ENCODE measurements around the gene SH3D19. TPM values are rescaled to one million over a fixed set of nuclear protein-coding genes. Genes with fewer than 3 reads are reported as not detected.
"Not testable (repeated sequence)": the region's sequence is repeated elsewhere in the genome, so short reads cannot be mapped to it uniquely, and the experiment has no call there.

SH3D19 gene
- total RNA-seq, 4 donors from 2014 or later, result 159 to 295 (median 224) TPM

- no peaks in the 10 kb centered on the region for H3K4me1 ChIP-seq
- H3K36me3 ChIP-seq, result no peaks in the 10 kb centered on the region
- H3K27me3 ChIP-seq, result no peaks in the 10 kb centered on the region
- no peak for DNase-seq
- no peak overlapping the region for H3K27ac ChIP-seq
- H3K9me3 ChIP-seq, result no peaks in the 10 kb centered on the region
- no peak overlapping the region for H3K4me3 ChIP-seq
- no peak for TF ChIP-seq POLR2A (IDR thresholded peaks at IDR 0.05)
- TF ChIP-seq, protein P1, sequence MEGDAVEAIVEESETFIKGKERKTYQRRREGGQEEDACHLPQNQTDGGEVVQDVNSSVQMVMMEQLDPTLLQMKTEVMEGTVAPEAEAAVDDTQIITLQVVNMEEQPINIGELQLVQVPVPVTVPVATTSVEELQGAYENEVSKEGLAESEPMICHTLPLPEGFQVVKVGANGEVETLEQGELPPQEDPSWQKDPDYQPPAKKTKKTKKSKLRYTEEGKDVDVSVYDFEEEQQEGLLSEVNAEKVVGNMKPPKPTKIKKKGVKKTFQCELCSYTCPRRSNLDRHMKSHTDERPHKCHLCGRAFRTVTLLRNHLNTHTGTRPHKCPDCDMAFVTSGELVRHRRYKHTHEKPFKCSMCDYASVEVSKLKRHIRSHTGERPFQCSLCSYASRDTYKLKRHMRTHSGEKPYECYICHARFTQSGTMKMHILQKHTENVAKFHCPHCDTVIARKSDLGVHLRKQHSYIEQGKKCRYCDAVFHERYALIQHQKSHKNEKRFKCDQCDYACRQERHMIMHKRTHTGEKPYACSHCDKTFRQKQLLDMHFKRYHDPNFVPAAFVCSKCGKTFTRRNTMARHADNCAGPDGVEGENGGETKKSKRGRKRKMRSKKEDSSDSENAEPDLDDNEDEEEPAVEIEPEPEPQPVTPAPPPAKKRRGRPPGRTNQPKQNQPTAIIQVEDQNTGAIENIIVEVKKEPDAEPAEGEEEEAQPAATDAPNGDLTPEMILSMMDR (IDR thresholded peaks at IDR 0.05), result no peak
Observed at GRCh38 chr4:151259752-151260151, 65.7 kb downstream of the SH3D19 start.

DNA sequence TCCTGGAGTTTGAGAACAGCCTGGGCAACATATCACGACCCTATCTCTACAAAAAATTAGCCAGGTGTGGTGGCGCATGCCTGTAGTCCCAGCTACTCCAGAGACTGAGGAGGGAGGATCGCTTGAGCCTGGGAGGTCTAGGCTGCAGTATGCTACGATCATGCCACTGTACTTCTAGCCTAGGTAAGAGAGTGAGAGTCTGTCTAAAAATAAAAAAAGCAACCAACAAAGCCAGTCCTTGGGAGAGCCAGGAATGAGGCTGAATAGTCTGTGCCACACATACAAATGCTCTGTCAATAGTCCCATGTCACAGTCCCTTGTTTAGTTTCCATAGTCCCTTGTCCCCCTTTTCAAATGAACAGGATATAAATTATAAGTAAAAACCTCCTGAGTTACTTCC lies 67.7 kb downstream of the SH3D19 start:
- no peak overlapping the region for H3K27ac ChIP-seq
- DNase-seq, result no peak
- no peaks in the 10 kb centered on the region for H3K4me1 ChIP-seq
- H3K4me3 ChIP-seq, result no peak overlapping the region
- H3K9me3 ChIP-seq, result no peaks in the 10 kb centered on the region
- H3K27me3 ChIP-seq, result no peaks in the 10 kb centered on the region
- no peaks in the 10 kb centered on the region for H3K36me3 ChIP-seq
- TF ChIP-seq, protein P1 (IDR thresholded peaks at IDR 0.05), result no peak
- TF ChIP-seq POLR2A (IDR thresholded peaks at IDR 0.05), result no peak

GRCh38 chr4:151256134-151256533 lies 69.3 kb downstream of the SH3D19 start:
- Histone ChIP-seq H3K4me3 (no peak overlapping the region), H3K36me3 (no peaks in the 10 kb centered on the region), H3K4me1 (no peaks in the 10 kb centered on the region), H3K9me3 (no peaks in the 10 kb centered on the region), H3K27ac (no peak overlapping the region), H3K27me3 (no peaks in the 10 kb centered on the region)
- TF ChIP-seq POLR2A (IDR thresholded peaks at IDR 0.05), result no peak
- TF ChIP-seq, protein P1 (IDR thresholded peaks at IDR 0.05), result no peak
- no peak for DNase-seq

- not testable (repeated sequence) for H3K4me1 ChIP-seq, H3K27ac ChIP-seq, H3K4me3 ChIP-seq, DNase-seq, H3K36me3 ChIP-seq, H3K9me3 ChIP-seq, H3K27me3 ChIP-seq
Observed at GRCh38 chr4:151255680-151256079, 69.7 kb downstream of the SH3D19 start.

DNA sequence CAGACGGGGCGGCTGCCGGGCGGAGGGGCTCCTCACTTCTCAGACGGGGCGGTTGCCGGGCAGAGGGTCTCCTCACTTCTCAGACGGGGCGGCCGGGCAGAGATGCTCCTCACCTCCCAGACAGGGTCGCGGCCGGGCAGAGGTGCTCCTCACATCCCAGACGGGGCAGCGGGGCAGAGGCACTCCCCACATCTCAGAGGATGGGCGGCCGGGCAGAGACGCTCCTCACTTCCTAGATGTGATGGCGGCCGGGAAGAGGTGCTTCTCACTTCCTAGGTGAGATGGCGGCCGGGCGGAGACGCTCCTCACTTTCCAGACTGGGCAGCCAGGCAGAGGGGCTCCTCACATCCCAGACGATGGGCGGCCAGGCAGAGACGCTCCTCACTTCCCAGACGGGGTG lies 70.2 kb downstream of the SH3D19 start:
- not testable (repeated sequence) for DNase-seq, H3K36me3 ChIP-seq, H3K4me3 ChIP-seq, H3K27me3 ChIP-seq, H3K4me1 ChIP-seq, H3K27ac ChIP-seq, H3K9me3 ChIP-seq

- no peaks in the 10 kb centered on the region for H3K9me3 ChIP-seq
- H3K27ac ChIP-seq, result no peak overlapping the region
- TF ChIP-seq, protein P1 (IDR thresholded peaks at IDR 0.05), result no peak
- no peak for TF ChIP-seq POLR2A (IDR thresholded peaks at IDR 0.05)
- no peak overlapping the region for H3K4me3 ChIP-seq
- H3K27me3 ChIP-seq, result no peaks in the 10 kb centered on the region
- no peaks in the 10 kb centered on the region for H3K4me1 ChIP-seq
- H3K36me3 ChIP-seq, result no peaks in the 10 kb centered on the region
- no peak for DNase-seq
Observed at GRCh38 chr4:151251603-151252304, 73.7 kb downstream of the SH3D19 start.

- Histone ChIP-seq H3K9me3 (no peaks in the 10 kb centered on the region), H3K27ac (no peak overlapping the region), H3K4me1 (no peaks in the 10 kb centered on the region), H3K27me3 (no peaks in the 10 kb centered on the region), H3K36me3 (no peaks in the 10 kb centered on the region), H3K4me3 (no peak overlapping the region)
- DNase-seq, result no peak
- TF ChIP-seq, protein P1 (IDR thresholded peaks at IDR 0.05), result no peak
- no peak for TF ChIP-seq POLR2A (IDR thresholded peaks at IDR 0.05)
Observed at GRCh38 chr4:151250706-151251105, 74.7 kb downstream of the SH3D19 start.

All from Peyer's patch (tissue), 4 donors.